ENCODE measurements around the gene ARCN1.

ARCN1 gene

DNA sequence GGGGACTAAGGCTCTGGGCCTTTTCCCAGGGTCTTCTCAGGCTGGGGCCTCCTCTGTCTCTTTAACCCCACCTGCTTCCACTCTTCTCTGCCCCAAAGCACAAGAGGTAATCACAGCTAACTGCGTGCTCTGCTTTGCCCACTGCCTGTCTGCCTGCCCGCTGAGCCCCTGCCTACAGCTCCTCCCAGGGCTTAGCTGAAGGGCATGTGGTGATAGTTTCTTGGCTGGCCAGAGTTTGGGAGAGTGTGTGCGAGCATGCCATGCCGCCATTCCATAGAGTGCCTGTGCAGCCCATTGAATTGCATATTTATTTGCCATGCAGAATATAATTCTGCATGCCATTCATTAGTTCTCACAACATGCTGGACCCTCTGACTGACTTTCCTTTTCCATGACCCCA, 67.7 kb downstream of the ARCN1 start:
- no peak for DNase-seq

GRCh38 chr11:118640332-118641154, 68.3 kb downstream of the ARCN1 start:
- DNase-seq: peak in 2 of 4 experiments; percentile 12 to 19

- no peak for DNase-seq
These were observed 69.3 kb downstream of the ARCN1 start for GRCh38 chr11:118641397-118642019.

DNA sequence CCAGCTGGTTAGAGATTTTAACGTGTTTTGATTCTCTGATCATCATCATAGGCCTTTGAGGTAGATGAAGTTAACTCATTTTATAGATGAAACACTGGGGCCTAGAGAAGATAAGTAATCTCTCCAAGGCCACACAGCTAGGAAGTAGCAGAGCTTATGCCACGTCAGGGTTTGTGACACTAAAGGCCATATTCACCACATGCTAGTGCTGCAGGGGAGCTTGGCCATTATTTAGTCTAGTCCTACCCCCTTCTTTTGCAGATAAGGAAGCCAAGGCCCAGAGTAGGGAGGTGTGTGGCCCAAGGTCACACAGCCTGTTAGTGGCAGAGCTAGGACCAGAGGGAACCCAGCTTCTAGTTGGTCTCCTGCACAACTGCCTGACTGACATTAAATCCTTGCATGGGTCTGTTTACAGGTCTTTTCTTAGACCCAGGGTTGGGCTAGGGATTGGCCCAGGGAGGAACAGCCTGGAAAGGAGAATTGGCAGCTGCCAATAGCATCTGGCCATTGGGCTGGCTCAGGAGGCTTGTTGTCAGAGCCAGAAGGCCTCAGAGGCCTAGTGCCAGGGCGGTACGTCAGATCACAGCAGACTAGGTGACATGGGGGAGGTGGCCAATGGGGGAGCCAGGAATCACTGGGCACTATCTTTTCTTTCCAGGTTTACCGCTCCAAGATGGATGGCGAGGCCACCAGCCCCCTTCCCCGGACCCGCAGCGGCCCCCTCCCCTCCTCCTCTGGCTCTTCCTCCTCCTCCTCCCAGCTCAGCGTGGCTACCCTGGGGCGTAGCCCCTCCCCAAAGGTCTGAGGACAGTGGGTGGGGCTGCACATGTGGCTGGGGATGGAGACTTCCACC, 71.2 kb downstream of the ARCN1 start:
- no peak for DNase-seq

- DNase-seq: no peak
These were observed 71.8 kb downstream of the ARCN1 start for GRCh38 chr11:118643995-118644345.

GRCh38 chr11:118644496-118644895, 72.3 kb downstream of the ARCN1 start:
- DNase-seq: no peak

GRCh38 chr11:118645066-118645715, 73.0 kb downstream of the ARCN1 start:
- DNase-seq: no peak

- no peak for DNase-seq
These were observed 74.2 kb downstream of the ARCN1 start for GRCh38 chr11:118646393-118646792.

GRCh38 chr11:118648291-118648690, 76.1 kb downstream of the ARCN1 start:
- no peak for DNase-seq

GRCh38 chr11:118649941-118650340, 77.7 kb downstream of the ARCN1 start:
- no peak for DNase-seq

- DNase-seq: no peak
These were observed 78.2 kb downstream of the ARCN1 start for GRCh38 chr11:118650366-118650765.

DNA sequence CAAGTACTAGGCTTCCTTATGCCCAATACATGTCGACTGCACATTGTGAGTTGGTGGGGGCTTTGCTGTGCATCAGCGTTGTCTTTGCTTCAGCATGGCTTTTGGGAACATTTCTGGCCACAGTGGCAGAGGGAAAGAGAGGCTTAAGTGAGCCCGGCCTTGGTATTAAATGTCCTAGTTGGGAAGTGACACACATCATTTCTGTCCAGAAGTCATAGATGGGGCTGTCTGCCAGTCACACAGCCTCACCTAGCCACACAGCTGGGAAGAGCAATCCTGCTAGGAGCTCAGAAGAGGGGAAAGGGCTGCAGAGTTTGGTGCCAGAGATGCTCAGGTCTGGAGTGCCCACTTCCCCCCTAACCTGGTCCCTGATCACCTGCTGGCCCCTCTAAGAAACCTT, 79.6 kb downstream of the ARCN1 start:
- DNase-seq: no peak

All from suppressor macrophage (primary cell).